CD4-positive, alpha-beta memory T cell (primary cell): ENCODE measurements around the gene PLEKHG7. TPM values are rescaled to one million over a fixed set of nuclear protein-coding genes. Genes with fewer than 3 reads are reported as not detected.
"Not testable (repeated sequence)": the region's sequence is repeated elsewhere in the genome, so short reads cannot be mapped to it uniquely, and the experiment has no call there.

Experiments used
- CTCF ChIA-PET: fragments of 350-600 bp; sonication (Branson Sonifier 250); formaldehyde crosslinking; loops from one replicate; lab custom pipeline; 2021; ENCODE audit warnings: inconsistent platforms; ENCODE audit not compliant: partially characterized antibody; lab: Charles Lee
- POLR2A ChIA-PET: fragments of 350-600 bp; sonication (Branson Sonifier 250); formaldehyde crosslinking; loops from one replicate; lab custom pipeline; 2021; ENCODE audit not compliant: partially characterized antibody; lab: Charles Lee
- DNase-seq, 5 donors: peaks; one replicate each; pipeline versions ENCODE4 v3.0.0 to v3.0.0-alpha.2; 2020 to 2022; ENCODE audit warnings: mixed read lengths in 1 of 5
- H3K27ac ChIP-seq: one replicate; pipeline ENCODE4 v1.7.0; 2013; ENCODE audit warnings: low read depth, low read length
- H3K27me3 ChIP-seq: 2 replicates; pipeline ENCODE4 v1.7.0; 2013; ENCODE audit warnings: mild to moderate bottlenecking, low read length, moderate library complexity; ENCODE audit not compliant: insufficient read depth
- H3K36me3 ChIP-seq: 2 replicates; pipeline ENCODE4 v1.7.0; 2013; ENCODE audit warnings: mild to moderate bottlenecking, low read length, moderate library complexity; ENCODE audit not compliant: insufficient read depth
- H3K4me1 ChIP-seq: 2 replicates; pipeline ENCODE4 v1.7.0; 2013; ENCODE audit warnings: mild to moderate bottlenecking, low read length, moderate library complexity; ENCODE audit not compliant: insufficient read depth
- H3K4me3 ChIP-seq, 2 donors: one replicate each; pipeline ENCODE4 v1.7.0; 2013; ENCODE audit warnings: low read length in 2 of 2, mild to moderate bottlenecking in 1 of 2
- H3K9me3 ChIP-seq, 2 donors: one replicate each; pipeline ENCODE4 v1.7.0; 2013; ENCODE audit warnings: low read length in 2 of 2, control low read depth in 1 of 2; ENCODE audit not compliant: control insufficient read depth in 1 of 2
- H3K27ac Mint-ChIP-seq, 7 donors: one replicate each; pipeline ENCODE4 v1.8.0; 2020 to 2021; ENCODE audit warnings: mixed read lengths in 7 of 7, mild to moderate bottlenecking in 6 of 7, inconsistent platforms in 3 of 7, moderate library complexity in 3 of 7
- H3K27me3 Mint-ChIP-seq, 2 donors: one replicate each; pipeline ENCODE4 v1.8.0; 2020 to 2021; ENCODE audit warnings: mixed read lengths in 2 of 2
- H3K36me3 Mint-ChIP-seq, 2 donors: one replicate each; pipeline ENCODE4 v1.8.0; 2020 to 2021; ENCODE audit warnings: mixed read lengths in 2 of 2, inconsistent platforms in 1 of 2, mild to moderate bottlenecking in 1 of 2
- H3K4me1 Mint-ChIP-seq, 4 donors: one replicate each; pipeline ENCODE4 v1.8.0; 2020 to 2021; ENCODE audit warnings: mixed read lengths in 4 of 4, mild to moderate bottlenecking in 1 of 4
- H3K4me3 Mint-ChIP-seq, 8 donors: one replicate each; pipeline ENCODE4 v1.8.0; 2020 to 2021; ENCODE audit warnings: mixed read lengths in 8 of 8, mild to moderate bottlenecking in 7 of 8, moderate library complexity in 6 of 8, inconsistent platforms in 3 of 8
- H3K9me3 Mint-ChIP-seq, 8 donors: one replicate each; pipeline ENCODE4 v1.8.0; 2020 to 2021; ENCODE audit warnings: mixed read lengths in 8 of 8, mild to moderate bottlenecking in 5 of 8, inconsistent platforms in 3 of 8, moderate library complexity in 1 of 8
- intact Hi-C: fragments of 100-400 bp; cut with micrococcal nuclease; formaldehyde crosslinking; loops from one replicate; pipeline ENCODE4 v1.15.1; 2023
- polyA plus RNA-seq, 2 donors: library from polyadenylated mRNA; unstranded; fragments of 300-500 nt; fragmentation: Illumina TruSeq; gene quantifications; one replicate each; pipeline ENCODE4 v1.2.3, GENCODE V29; 2021
- total RNA-seq, 2 experiments: library from RNA; stranded (reverse); gene quantifications; one replicate each; pipeline ENCODE4 v1.2.3, GENCODE V29; 2021

Gene PLEKHG7
- total and polyA plus RNA-seq, 4 experiments from 2014 or later: 0.16 TPM; not detected in 3

DNA sequence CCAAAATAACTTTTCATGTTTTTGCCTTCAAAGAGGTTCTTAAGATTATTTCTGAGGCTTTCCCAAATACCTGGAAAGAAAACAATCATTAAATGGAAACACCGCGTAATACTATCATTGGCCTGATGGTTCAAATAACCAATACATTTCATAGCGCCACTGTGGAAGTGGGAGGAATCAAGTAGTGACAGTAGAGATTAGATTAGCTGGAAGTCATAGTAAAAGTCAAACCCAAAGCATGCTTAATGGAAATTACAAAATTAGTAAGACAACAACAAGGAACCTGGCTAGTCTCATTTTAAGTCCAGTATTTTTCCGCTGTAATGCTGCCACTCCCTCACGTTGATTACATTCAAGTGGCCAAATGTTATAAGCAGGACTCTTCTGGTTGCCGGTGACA lies 41.5 kb upstream of the PLEKHG7 start:
- Histone ChIP-seq H3K9me3 (no peaks in the 10 kb centered on the region), H3K27ac (no peak overlapping the region), H3K4me3 (no peak overlapping the region), H3K36me3 (no peaks in the 10 kb centered on the region), H3K4me1 (no peaks in the 10 kb centered on the region), H3K27me3 (no peaks in the 10 kb centered on the region)
- H3K4me3 Mint-ChIP-seq: no peak overlapping the region
- no peaks in the 10 kb centered on the region for H3K4me1 Mint-ChIP-seq
- H3K9me3 Mint-ChIP-seq: no peaks in the 10 kb centered on the region
- ChIA-PET CTCF (no interaction called here), POLR2A (no interaction called here)
- no peak for DNase-seq
- no peaks in the 10 kb centered on the region for H3K27me3 Mint-ChIP-seq
- H3K36me3 Mint-ChIP-seq: no peaks in the 10 kb centered on the region
- no peak overlapping the region for H3K27ac Mint-ChIP-seq
- intact Hi-C loops: no loop called here

DNA sequence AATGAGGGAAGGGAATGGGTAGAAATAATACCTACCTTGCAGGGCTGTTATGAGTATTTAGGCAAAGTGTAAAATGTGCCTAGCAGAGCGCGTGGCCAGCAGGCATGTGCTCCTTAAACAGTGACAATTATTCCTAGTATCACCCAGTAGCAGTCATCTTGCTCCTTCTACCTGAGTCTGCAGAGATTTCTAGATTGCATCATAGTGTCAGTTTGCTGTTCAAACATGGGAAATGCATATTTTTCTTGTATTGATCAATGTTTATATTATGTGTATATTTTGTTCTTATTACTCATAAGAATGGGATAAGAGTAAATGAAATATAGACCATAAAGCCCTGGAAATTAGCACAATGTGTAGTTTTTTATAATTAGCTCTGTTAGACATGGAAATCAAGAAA lies 37.3 kb upstream of the PLEKHG7 start:
- no peaks in the 10 kb centered on the region for H3K4me1 Mint-ChIP-seq
- H3K27ac Mint-ChIP-seq: no peak overlapping the region
- CTCF ChIA-PET: no interaction called here
- no peak overlapping the region for H3K4me3 ChIP-seq
- H3K27ac ChIP-seq: no peak overlapping the region
- DNase-seq: no peak
- H3K9me3 Mint-ChIP-seq: peaks cover 0 to 2% (median 0%) of the 10 kb centered on the region in 8 donors
- no peaks in the 10 kb centered on the region for H3K4me1 ChIP-seq
- no peaks in the 10 kb centered on the region for H3K36me3 ChIP-seq
- no peak overlapping the region for H3K4me3 Mint-ChIP-seq
- intact Hi-C loops: no loop called here
- H3K36me3 Mint-ChIP-seq: no peaks in the 10 kb centered on the region
- no peaks in the 10 kb centered on the region for H3K9me3 ChIP-seq
- H3K27me3 ChIP-seq: no peaks in the 10 kb centered on the region
- H3K27me3 Mint-ChIP-seq: peaks cover 0 to 4% of the 10 kb centered on the region in 2 donors
- POLR2A ChIA-PET: no interaction called here

DNA sequence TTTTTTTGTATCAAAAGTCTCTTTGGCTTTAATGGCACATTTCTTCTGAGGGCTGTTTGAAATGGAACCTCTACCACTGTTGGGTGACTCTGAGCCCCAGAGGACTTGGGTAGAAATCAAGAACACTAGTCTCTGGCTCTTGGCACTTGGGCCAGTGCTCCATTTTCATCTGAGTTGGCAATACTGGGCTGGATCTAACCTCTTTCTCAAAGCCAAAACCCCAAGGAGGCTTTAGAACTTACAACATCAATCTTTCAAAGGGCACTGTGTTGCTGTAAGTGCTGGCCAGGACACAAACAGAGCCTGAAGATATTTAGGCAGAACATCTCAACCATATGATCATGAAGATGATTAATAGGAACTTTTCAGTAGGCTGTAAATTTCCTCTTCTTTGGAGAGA lies 34.0 kb upstream of the PLEKHG7 start:
- no peaks in the 10 kb centered on the region for H3K4me1 ChIP-seq
- H3K9me3 Mint-ChIP-seq: peaks cover 0 to 4% (median 0%) of the 10 kb centered on the region in 8 donors
- no peak overlapping the region for H3K4me3 Mint-ChIP-seq
- no peaks in the 10 kb centered on the region for H3K4me1 Mint-ChIP-seq
- H3K4me3 ChIP-seq: no peak overlapping the region
- H3K36me3 Mint-ChIP-seq: no peaks in the 10 kb centered on the region
- intact Hi-C loops: no loop called here
- DNase-seq: no peak
- H3K27me3 Mint-ChIP-seq: peaks cover 1 to 5% of the 10 kb centered on the region in 2 donors
- H3K36me3 ChIP-seq: no peaks in the 10 kb centered on the region
- H3K9me3 ChIP-seq: no peaks in the 10 kb centered on the region
- H3K27ac Mint-ChIP-seq: peak overlapping the region in 1 of 7 donors; percentile 19
- no peaks in the 10 kb centered on the region for H3K27me3 ChIP-seq
- POLR2A ChIA-PET: interaction anchor here (1.3 kb wide), 1 partner anchor 9 kb away, joined by 3 read pairs; no protein-coding TSS in a partner anchor
- no peak overlapping the region for H3K27ac ChIP-seq
- CTCF ChIA-PET: interaction anchor here (1.2 kb wide), 1 partner anchor 1307 kb away, joined by 3 read pairs; no protein-coding TSS in a partner anchor

DNA sequence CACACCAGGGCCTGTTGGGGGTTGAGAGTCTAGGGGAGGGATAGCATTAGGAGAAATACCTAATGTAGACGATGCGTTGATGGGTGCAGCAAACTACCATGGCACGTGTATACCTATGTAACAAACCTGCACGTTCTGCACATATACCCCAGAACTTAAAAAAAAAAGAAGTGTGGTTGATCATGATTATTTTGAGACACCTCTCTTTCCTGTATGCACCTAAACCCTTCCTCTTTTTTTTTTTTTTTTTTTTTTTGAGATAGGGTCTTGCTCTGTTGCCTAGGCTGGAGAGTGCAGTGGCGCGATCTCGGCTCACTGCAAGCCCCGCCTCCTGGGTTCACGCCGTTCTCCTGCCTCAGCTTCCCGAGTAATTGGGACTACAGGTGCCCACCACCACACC lies 31.3 kb upstream of the PLEKHG7 start:
- H3K27me3 ChIP-seq, H3K9me3 ChIP-seq, H3K9me3 Mint-ChIP-seq, CTCF ChIA-PET, DNase-seq, H3K4me3 Mint-ChIP-seq, H3K27ac ChIP-seq, intact Hi-C loops, H3K36me3 ChIP-seq, POLR2A ChIA-PET, H3K4me3 ChIP-seq, H3K27ac Mint-ChIP-seq, H3K27me3 Mint-ChIP-seq, H3K36me3 Mint-ChIP-seq, H3K4me1 Mint-ChIP-seq, H3K4me1 ChIP-seq: not testable (repeated sequence)

DNA sequence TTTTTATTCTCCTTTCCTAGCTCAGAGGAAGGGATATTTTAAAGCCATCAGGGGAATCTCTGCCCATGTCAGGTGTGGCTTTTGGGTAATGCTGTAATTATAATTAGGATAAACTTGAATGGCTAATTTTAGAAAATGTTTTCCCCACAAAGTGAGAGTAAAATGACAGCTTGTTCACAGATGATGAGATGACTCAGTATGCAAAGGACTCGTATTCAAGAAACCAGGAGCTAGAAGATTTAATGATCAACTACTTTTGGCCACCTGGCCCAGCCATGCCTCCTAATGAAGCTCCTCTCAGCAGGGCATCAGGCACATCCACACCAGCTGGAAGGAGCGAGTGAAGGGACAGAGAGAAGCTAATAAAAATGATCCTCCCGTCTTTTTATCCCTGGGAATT lies 29.0 kb upstream of the PLEKHG7 start:
- ChIA-PET POLR2A (no interaction called here), CTCF (no interaction called here)
- Histone ChIP-seq H3K36me3 (no peaks in the 10 kb centered on the region), H3K27ac (no peak overlapping the region), H3K27me3 (no peaks in the 10 kb centered on the region), H3K9me3 (no peaks in the 10 kb centered on the region), H3K4me1 (no peaks in the 10 kb centered on the region), H3K4me3 (no peak overlapping the region)
- H3K27ac Mint-ChIP-seq: no peak overlapping the region
- no peak for DNase-seq
- no peaks in the 10 kb centered on the region for H3K36me3 Mint-ChIP-seq
- H3K27me3 Mint-ChIP-seq: peaks cover 1 to 8% of the 10 kb centered on the region in 2 donors
- intact Hi-C loops: no loop called here
- no peak overlapping the region for H3K4me3 Mint-ChIP-seq
- no peaks in the 10 kb centered on the region for H3K4me1 Mint-ChIP-seq
- H3K9me3 Mint-ChIP-seq: peaks cover 0 to 4% (median 0%) of the 10 kb centered on the region in 8 donors

DNA sequence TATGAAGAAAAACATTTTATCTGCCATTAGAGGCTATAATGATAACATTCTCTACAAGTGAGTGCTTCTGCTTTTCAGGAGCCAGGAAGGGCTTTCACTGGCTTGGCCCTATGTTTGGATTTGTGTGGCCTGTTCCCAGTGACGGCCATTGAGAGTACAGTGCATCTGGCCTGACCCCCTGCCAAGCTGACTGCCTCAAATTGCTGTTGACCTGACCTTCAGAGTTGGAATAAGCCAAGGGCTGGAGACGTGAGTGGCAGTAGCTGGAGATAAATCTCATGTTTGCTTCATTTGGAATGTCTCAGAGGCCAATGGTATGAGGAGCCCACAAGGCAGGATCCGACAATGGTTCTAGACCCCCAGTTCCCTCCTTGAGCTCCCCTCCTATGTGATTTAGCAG lies 28.3 kb upstream of the PLEKHG7 start:
- no peaks in the 10 kb centered on the region for H3K36me3 ChIP-seq
- CTCF ChIA-PET: no interaction called here
- DNase-seq: no peak
- no peak overlapping the region for H3K4me3 ChIP-seq
- intact Hi-C loops: no loop called here
- no peaks in the 10 kb centered on the region for H3K9me3 ChIP-seq
- no peaks in the 10 kb centered on the region for H3K4me1 ChIP-seq
- POLR2A ChIA-PET: no interaction called here
- H3K27me3 ChIP-seq: no peaks in the 10 kb centered on the region
- Mint-ChIP-seq H3K4me1 (no peaks in the 10 kb centered on the region), H3K9me3 (peaks cover 0 to 4% (median 0%) of the 10 kb centered on the region in 8 donors), H3K4me3 (no peak overlapping the region), H3K27ac (peak overlapping the region in 1 of 7 donors; percentile 11), H3K36me3 (no peaks in the 10 kb centered on the region), H3K27me3 (peaks cover 1 to 8% of the 10 kb centered on the region in 2 donors)
- H3K27ac ChIP-seq: no peak overlapping the region

DNA sequence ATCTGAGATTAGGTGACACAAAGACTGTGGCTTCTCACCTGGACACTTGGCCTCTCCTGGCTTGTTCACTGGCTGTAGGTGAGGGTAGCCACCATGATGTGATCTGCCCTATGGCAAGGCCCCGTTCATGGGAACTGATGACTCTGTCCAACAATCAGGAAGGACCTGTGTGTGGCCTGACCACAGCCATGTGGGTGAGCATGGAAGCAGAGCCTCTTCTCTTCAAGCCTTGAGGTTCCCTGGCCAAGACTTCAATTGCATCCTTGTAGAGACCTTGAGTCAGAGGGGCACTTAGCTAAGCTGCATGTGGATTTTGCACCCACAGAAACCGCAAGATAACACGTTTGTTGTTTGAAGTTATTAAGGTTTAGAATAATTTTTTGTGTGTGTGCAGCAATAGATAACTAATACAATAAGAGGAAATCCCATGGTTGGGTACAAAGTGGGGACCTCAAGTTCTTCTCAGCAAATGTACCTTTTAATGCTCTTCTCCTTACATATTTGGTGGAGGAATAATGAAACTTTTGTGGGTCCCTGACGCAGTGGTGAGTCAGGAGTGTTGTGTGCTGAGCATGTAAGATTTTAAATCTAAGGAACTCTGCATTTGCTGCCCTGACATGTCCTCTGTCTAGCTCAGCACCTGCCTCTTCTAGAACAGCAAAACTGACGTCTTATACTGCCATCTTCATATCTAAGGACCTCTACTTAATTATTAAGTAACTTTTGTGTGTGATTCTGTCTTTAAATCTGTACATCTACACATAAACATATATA lies 27.5 kb upstream of the PLEKHG7 start:
- intact Hi-C loops: no loop called here

More for the DNA sequence above, 27.5 kb upstream of the PLEKHG7 start:
- H3K4me3 Mint-ChIP-seq: no peak overlapping the region
- Histone ChIP-seq H3K4me1 (no peaks in the 10 kb centered on the region), H3K4me3 (no peak overlapping the region), H3K9me3 (no peaks in the 10 kb centered on the region), H3K36me3 (no peaks in the 10 kb centered on the region), H3K27ac (no peak overlapping the region), H3K27me3 (no peaks in the 10 kb centered on the region)
- H3K36me3 Mint-ChIP-seq: no peaks in the 10 kb centered on the region
- no peak overlapping the region for H3K27ac Mint-ChIP-seq
- H3K9me3 Mint-ChIP-seq: peaks cover 0 to 4% (median 0%) of the 10 kb centered on the region in 8 donors
- H3K27me3 Mint-ChIP-seq: peaks cover 1 to 6% of the 10 kb centered on the region in 2 donors
- no peak for DNase-seq
- POLR2A ChIA-PET: no interaction called here
- CTCF ChIA-PET: no interaction called here
- H3K4me1 Mint-ChIP-seq: no peaks in the 10 kb centered on the region
